HG02610 (cell line): Measurements from ENCODE around the gene EFR3B.
A peak's percentile ranks its signal among the peaks of the same experiment; 100 is the strongest.
"Not testable (repeated sequence)": the region's sequence is repeated elsewhere in the genome, so short reads cannot be mapped to it uniquely, and the experiment has no call there.

Experiments
- ATAC-seq: cut with Tn5 transposase; IDR thresholded peaks from one replicate; pipeline ENCODE4 v1.9.1; 2021; ENCODE audit warnings: mild to moderate bottlenecking, moderate library complexity; ENCODE audit not compliant: unreplicated experiment

The EFR3B gene

GRCh38 chr2:25140535-25140934, 98.7 kb downstream of the EFR3B start:
- not testable (repeated sequence) for ATAC-seq

DNA sequence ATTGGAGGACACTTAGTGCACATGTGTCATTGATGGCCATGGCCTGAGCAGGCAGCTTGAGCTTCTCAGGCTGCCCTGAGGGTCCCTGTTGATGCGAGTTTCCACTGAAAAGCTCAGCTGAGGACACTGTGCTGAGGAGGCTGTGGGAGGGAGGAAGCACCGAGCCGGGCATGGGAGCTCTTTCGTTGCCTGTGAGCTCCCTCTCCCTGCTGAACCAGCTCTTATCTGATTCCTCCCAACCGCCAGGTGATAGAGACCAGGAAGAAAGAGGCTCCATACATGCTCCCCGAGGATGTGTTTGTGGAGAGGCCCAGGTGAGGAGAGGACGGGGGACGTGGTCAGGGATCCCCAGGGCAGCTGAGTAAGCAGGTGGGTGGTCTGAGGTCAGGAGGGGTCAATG, 99.2 kb downstream of the EFR3B start:
- ATAC-seq, result no peak

DNA sequence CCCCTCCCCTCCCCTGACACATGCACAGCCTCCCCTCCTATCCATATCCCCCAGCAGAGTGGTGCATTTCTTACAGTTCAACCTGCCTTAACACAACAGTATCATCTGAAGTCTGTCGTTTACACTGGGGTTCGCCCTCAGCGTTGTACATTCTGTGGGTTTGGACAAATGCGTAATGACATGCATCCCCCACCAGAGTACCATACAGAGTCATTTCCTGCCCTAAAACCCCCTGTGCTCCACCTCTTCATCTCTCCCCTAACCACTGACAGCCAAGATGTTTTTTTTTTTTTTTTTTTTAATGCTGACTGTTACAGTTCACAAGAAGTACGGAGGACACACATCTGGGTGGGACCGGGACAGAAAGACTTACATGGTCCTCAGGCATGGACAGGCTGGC, 103.9 kb downstream of the EFR3B start:
- no peak for ATAC-seq

DNA sequence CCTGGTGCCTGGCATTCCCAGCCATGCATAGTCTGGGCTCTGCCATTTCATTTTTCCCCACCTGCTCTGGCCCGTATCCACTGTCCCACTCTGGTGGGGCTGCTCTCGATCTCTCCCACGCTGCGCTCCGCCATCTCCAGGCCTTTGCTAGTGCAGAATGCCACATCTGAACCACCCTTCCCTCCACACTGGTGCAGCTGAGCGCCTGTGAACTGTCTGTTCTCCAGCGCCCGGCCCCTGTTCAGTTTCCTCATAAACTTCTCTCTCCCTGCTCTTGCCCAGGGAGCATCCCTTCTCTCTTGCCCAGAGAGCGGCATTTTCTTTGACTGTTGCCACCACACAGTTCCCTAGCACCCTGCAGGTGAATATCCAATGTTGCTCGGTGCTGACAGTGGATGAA, 105.0 kb downstream of the EFR3B start:
- no peak for ATAC-seq

DNA sequence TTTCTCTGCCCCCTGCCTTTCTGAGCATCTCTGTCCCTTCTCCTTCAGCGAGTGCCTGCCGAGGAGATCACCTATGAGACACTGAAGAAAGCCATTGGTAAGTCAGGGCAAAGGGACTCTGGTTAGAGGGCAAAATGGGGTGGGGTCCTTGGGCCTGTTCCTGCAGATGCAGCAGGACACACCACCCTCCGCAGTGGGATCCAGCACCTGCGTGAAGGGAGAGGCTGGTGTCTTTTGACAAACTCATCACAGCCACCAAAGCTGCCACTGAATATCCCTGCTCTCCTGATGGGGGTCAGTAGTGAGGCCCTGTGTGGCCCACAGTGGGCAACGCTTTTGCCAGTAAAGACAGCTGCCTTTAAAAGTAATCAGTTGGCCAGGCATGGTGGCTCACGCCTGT, 107.8 kb downstream of the EFR3B start:
- ATAC-seq, result no peak

- ATAC-seq, result not testable (repeated sequence)
Observed at GRCh38 chr2:25150993-25151392, 109.1 kb downstream of the EFR3B start.

DNA sequence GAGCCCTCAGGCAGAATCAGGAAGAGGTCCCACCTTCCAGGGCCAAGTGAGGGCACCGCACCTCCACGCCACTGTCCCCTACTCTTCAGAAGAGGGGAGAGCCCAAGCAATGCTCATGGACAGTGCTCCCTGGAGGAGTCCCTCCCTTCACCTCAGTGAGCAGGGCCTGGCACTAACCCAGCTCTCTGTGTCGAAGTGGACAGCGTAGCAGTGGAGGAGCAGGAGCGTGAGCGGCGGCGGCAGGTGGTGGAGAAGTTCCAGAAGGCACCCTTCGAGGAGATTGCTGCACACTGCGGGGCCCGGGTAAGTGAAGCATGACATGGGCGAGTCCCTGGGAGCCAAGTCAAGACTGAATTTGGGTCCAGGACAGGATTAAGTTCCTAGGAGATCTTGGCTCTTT, 109.8 kb downstream of the EFR3B start:
- no peak for ATAC-seq

DNA sequence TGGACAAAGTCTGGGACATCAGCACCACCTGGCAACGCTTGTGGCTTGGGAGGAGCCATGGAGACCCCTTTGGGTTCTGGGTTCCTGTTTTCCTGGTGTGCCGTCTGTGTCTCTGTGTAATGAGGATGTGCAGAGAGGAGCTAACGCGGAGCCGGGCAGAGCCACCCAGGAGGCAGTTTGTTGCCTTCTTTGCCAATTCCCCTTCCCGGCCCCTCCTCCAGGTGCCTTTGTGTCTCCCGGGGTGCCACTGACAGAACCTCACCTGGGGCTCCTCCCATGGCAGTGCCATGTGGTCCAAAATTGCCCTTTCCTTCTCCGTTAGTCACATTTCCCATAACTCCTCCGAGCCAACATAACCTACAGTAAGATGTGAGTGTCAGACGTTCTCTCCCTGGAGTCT, 113.5 kb downstream of the EFR3B start:
- no peak for ATAC-seq

GRCh38 chr2:25158096-25158852, 116.4 kb downstream of the EFR3B start:
- no peak for ATAC-seq

DNA sequence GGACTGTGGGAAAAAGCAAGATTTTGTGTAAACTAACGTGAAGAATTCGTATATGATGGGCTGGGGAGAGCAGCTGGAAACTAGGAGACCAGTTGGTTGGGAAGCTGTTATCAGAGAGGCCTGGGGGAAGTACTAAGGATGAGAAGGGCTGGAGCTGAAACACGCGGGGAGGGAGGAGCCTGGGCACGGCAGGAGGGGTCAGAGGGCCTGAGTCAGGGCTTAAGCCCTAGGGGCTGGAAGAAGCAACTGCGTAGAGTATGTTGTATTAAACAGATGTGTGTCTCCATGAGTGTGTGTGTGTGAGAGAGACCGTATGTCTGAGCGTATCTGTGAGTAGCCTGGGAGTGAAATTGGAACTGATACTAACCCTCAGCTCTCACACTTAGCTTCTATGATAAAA, 118.1 kb downstream of the EFR3B start:
- no peak for ATAC-seq

DNA sequence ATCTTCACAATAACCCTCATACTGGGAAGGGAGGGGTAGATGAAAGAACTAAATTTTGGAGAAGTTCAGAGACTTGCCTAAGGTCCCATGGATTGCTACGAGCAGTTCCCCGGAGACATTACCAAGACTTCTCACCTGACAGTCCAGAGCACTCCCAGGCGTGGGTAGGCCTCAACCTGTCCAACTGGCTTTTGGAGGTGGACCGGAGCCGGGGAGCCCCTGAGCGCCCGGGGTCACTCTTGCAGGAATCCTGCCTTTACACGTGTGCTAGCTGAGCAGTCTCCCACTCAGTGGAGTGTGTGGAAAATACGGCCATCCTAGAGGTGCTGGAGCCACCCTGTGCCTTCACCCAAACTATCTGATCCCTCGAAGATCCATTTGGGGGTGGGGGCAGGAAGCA, 118.5 kb downstream of the EFR3B start:
- ATAC-seq, result no peak

- peak; percentile 46 for ATAC-seq
Observed at GRCh38 chr2:25161055-25161781, 119.3 kb downstream of the EFR3B start.

GRCh38 chr2:25162061-25162460, 120.2 kb downstream of the EFR3B start:
- ATAC-seq, result not testable (repeated sequence)

- ATAC-seq, result no peak
Observed at GRCh38 chr2:25164561-25164960, 122.7 kb downstream of the EFR3B start.

GRCh38 chr2:25165992-25166875, 124.4 kb downstream of the EFR3B start:
- ATAC-seq, result peak; percentile 73

DNA sequence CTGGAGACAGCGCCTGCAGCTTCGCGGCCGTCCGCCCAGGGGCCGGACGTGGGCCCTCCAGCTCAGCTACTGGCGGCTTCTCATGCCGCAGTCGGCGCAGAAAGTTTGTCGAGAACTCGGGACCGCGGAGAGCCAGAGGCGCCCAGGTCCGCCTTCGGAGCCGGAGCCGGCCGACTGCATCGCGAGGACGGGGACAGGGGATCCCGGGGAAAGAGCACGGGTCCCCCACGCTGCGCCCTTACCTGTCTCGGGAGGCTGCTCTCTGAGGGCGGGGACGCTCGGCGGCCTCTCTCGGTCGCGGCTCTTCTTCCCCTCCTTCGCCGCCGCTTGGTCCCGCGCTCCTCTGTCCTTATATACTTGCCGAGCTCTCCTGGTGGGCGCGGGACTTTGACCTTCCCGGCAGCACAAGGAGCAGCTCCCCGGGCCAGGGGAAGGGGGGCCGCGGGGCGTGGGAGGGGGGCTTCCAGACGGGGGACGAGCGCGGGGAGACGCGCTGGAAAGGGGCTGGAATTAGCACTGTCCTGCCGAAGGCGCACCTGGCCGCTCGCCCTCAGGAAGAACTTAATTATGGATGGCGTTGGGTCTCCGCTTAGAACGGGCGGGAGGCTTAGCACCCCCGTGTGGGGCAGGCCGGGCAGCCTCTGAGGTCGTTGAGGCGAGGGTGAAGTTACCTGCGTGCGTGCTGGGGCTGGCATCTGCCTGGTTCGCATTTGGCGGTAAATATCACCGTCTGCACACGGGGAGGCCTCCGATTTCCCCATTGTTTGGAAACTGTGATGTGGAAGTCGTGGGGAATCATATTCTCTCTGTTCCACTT, 126.6 kb downstream of the EFR3B start, which contains the start of gene POMC:
Gene POMC (minus strand): TSS at position 325 of the 817 bp plus-strand sequence. CDS start 3,808 bp downstream, outside the sequence.
- no peak for ATAC-seq

DNA sequence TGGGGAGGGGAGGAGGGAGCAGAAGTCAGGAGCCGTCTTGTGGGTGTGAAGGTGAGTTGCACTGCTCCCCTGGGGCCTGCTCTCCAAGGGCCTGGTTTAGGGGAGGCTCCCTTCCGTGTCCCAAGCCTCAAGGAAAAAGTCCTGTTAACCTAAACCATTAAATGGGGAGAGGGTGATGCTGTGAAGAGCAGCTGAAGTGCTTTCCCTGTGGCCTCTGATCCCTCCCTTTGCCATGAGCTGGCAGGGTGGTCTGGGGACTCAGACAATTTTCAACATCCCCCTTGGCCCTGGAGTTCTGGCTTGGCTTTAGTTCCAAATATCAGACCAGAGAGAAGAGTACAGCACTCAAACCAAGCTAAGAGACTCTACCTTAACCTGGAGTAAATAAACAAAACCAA, 127.2 kb downstream of the EFR3B start:
- ATAC-seq, result no peak

DNA sequence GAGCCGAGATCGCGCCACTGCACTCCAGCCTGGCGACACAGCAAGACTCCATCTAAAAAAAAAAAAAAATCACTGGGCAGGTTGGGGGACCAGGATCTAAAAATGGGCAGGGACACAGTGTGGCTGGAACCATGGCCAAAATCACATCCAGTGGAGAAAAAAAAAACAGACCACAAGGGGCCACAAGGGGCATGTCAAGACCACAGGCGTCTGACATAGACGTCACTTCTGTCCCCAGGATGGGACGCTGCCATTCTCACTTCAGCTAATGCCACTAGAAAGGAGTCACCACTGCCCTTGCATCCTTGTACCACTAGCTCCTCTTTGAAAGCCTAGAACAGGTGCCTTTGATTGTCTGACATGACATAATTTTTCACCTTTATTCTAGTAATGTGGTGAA, 129.0 kb downstream of the EFR3B start:
- no peak for ATAC-seq

DNA sequence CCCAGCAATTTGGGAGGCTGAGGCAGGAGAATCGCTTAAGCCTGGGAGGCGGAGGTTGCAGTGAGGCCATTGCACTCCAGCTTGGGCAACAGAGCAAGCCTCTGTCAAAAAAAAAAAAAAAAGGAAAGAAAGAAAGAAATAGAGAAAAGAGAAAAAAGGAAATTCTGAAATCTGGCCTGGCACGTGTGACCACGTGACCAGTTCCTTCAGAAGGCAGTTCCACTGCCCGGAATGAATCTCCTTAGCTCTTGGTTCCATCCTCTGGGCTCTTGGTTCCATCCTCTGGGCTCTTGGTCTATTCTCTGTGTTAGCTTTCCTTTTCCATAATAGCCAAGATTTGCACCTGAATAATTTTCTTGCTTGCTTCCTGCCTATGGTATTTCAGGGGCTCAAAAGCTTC, 131.8 kb downstream of the EFR3B start:
- no peak for ATAC-seq

GRCh38 chr2:25174192-25174861, 132.5 kb downstream of the EFR3B start:
- no peak for ATAC-seq
